Measurements from ENCODE around the gene CLCN7. TPM values are rescaled to one million over a fixed set of nuclear protein-coding genes. Genes with fewer than 3 reads are reported as not detected.
"Not testable (repeated sequence)": the region's sequence is repeated elsewhere in the genome, so short reads cannot be mapped to it uniquely, and the experiment has no call there.

CLCN7 gene
- total RNA-seq, 1 donor from 2014 or later, result 116 TPM

GRCh38 chr16:1470481-1471251 is 4.2 kb downstream of the CLCN7 start:
- H3K27me3 ChIP-seq (ENCODE audit: control insufficient read depth, insufficient read depth, low read length), result no peaks in the 10 kb centered on the region
- no peak for TF ChIP-seq CTCF (IDR thresholded peaks at IDR 0.05; ENCODE audit: insufficient read depth, low read length, poor library complexity, severe bottlenecking)
- H3K4me3 ChIP-seq (ENCODE audit: low read depth, low read length), result no peak overlapping the region
- H3K36me3 ChIP-seq (ENCODE audit: control insufficient read depth, insufficient read depth, low read length), result no peaks in the 10 kb centered on the region
- DNase-seq (ENCODE audit: low read depth), result peak; percentile 23

- DNase-seq (ENCODE audit: low read depth), result peak; percentile 16
- Histone ChIP-seq H3K36me3 (ENCODE audit: control insufficient read depth, insufficient read depth, low read length) (no peaks in the 10 kb centered on the region), H3K4me3 (ENCODE audit: low read depth, low read length) (no peak overlapping the region), H3K27me3 (ENCODE audit: control insufficient read depth, insufficient read depth, low read length) (no peaks in the 10 kb centered on the region)
- TF ChIP-seq CTCF (IDR thresholded peaks at IDR 0.05; ENCODE audit: insufficient read depth, low read length, poor library complexity, severe bottlenecking), result no peak
These were observed 5.1 kb downstream of the CLCN7 start for GRCh38 chr16:1469693-1470201.

- H3K27me3 ChIP-seq (ENCODE audit: control insufficient read depth, insufficient read depth, low read length); H3K4me3 ChIP-seq (ENCODE audit: low read depth, low read length): not testable (repeated sequence)
These were observed 5.7 kb downstream of the CLCN7 start for GRCh38 chr16:1469141-1469540.

GRCh38 chr16:1468426-1468810 is 6.4 kb downstream of the CLCN7 start:
- TF ChIP-seq CTCF (IDR thresholded peaks at IDR 0.05; ENCODE audit: insufficient read depth, low read length, poor library complexity, severe bottlenecking), result no peak
- DNase-seq (ENCODE audit: low read depth), result no peak
- H3K4me3 ChIP-seq (ENCODE audit: low read depth, low read length), result no peak overlapping the region
- H3K36me3 ChIP-seq (ENCODE audit: control insufficient read depth, insufficient read depth, low read length), result no peaks in the 10 kb centered on the region
- no peaks in the 10 kb centered on the region for H3K27me3 ChIP-seq (ENCODE audit: control insufficient read depth, insufficient read depth, low read length)

More at GRCh38 chr16:1469141-1469540, 5.7 kb downstream of the CLCN7 start:
- not testable (repeated sequence) for H3K36me3 ChIP-seq (ENCODE audit: control insufficient read depth, insufficient read depth, low read length); DNase-seq (ENCODE audit: low read depth)

- DNase-seq (ENCODE audit: low read depth), result peak; percentile 28
- H3K36me3 ChIP-seq (ENCODE audit: control insufficient read depth, insufficient read depth, low read length), result no peaks in the 10 kb centered on the region
- no peaks in the 10 kb centered on the region for H3K27me3 ChIP-seq (ENCODE audit: control insufficient read depth, insufficient read depth, low read length)
- H3K4me3 ChIP-seq (ENCODE audit: low read depth, low read length), result no peak overlapping the region
- no peak for TF ChIP-seq CTCF (IDR thresholded peaks at IDR 0.05; ENCODE audit: insufficient read depth, low read length, poor library complexity, severe bottlenecking)
These were observed 7.8 kb downstream of the CLCN7 start for GRCh38 chr16:1466968-1467521.

GRCh38 chr16:1466054-1466453 is 8.8 kb downstream of the CLCN7 start:
- TF ChIP-seq CTCF (IDR thresholded peaks at IDR 0.05; ENCODE audit: insufficient read depth, low read length, poor library complexity, severe bottlenecking), result no peak
- no peaks in the 10 kb centered on the region for H3K36me3 ChIP-seq (ENCODE audit: control insufficient read depth, insufficient read depth, low read length)

More at GRCh38 chr16:1466054-1466453, 8.8 kb downstream of the CLCN7 start:
- no peak for DNase-seq (ENCODE audit: low read depth)
- H3K27me3 ChIP-seq (ENCODE audit: control insufficient read depth, insufficient read depth, low read length), result no peaks in the 10 kb centered on the region
- H3K4me3 ChIP-seq (ENCODE audit: low read depth, low read length), result no peak overlapping the region

Data from kidney epithelial cell (primary cell).